ENCODE data around the gene UBR2.

The UBR2 gene

DNA sequence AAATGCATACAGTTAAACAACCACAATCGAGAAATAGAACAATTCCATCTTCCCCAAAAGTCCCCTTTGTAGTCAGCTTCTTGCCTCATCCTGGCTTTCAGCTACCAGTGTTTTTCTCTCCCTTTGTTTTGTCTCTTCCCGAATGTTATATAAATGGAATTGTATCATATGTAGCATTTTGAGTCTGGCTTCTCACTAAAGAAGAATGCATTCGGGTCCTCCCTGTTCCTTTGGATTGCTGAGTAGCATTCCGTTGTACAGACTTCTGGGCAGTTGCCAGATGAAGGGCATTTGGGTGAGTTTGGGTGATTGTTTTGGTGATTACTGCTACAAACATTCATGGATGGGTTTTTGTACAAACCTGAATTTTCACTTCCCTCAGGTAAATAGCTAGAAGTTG lies 130.8 kb downstream of the UBR2 start:
- Histone ChIP-seq H3K4me2 (ENCODE audit: insufficient read depth, low read length) (no peak overlapping the region), H3K36me3 (ENCODE audit: insufficient read depth, low read length) (peaks cover 52% of the 10 kb centered on the region), H3K4me3 (ENCODE audit: low read depth in 1 of 2, low read length in 2 of 2) (no peak overlapping the region), H3K4me1 (ENCODE audit: insufficient read depth, low read length) (peaks cover 14% of the 10 kb centered on the region), H3K9me3 (ENCODE audit: insufficient read depth, low read length, severe bottlenecking) (no peaks in the 10 kb centered on the region), H3K27me3 (ENCODE audit: insufficient read depth, low read length, poor library complexity) (no peaks in the 10 kb centered on the region), H3K9ac (ENCODE audit: low read depth, low read length) (no peak overlapping the region), H4K20me1 (ENCODE audit: insufficient read depth, low read length) (no peaks in the 10 kb centered on the region), H3K27ac (ENCODE audit: low read length) (no peak overlapping the region), H2AFZ (ENCODE audit: low read depth, low read length) (no peak overlapping the region), H3K79me2 (ENCODE audit: insufficient read depth, low read length) (no peaks in the 10 kb centered on the region)
- ATAC-seq (ENCODE audit: insufficient read depth, low read depth) (no peak), DNase-seq (no peak)
- TF ChIP-seq EZH2 (IDR thresholded peaks at IDR 0.05; ENCODE audit: borderline replicate concordance, low read depth, low read length, severe bottlenecking) = no peak
- TF ChIP-seq, protein P1, sequence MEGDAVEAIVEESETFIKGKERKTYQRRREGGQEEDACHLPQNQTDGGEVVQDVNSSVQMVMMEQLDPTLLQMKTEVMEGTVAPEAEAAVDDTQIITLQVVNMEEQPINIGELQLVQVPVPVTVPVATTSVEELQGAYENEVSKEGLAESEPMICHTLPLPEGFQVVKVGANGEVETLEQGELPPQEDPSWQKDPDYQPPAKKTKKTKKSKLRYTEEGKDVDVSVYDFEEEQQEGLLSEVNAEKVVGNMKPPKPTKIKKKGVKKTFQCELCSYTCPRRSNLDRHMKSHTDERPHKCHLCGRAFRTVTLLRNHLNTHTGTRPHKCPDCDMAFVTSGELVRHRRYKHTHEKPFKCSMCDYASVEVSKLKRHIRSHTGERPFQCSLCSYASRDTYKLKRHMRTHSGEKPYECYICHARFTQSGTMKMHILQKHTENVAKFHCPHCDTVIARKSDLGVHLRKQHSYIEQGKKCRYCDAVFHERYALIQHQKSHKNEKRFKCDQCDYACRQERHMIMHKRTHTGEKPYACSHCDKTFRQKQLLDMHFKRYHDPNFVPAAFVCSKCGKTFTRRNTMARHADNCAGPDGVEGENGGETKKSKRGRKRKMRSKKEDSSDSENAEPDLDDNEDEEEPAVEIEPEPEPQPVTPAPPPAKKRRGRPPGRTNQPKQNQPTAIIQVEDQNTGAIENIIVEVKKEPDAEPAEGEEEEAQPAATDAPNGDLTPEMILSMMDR (IDR thresholded peaks at IDR 0.05; ENCODE audit: borderline replicate concordance, extremely low read depth, low read length, poor library complexity, severe bottlenecking) = no peak

DNA sequence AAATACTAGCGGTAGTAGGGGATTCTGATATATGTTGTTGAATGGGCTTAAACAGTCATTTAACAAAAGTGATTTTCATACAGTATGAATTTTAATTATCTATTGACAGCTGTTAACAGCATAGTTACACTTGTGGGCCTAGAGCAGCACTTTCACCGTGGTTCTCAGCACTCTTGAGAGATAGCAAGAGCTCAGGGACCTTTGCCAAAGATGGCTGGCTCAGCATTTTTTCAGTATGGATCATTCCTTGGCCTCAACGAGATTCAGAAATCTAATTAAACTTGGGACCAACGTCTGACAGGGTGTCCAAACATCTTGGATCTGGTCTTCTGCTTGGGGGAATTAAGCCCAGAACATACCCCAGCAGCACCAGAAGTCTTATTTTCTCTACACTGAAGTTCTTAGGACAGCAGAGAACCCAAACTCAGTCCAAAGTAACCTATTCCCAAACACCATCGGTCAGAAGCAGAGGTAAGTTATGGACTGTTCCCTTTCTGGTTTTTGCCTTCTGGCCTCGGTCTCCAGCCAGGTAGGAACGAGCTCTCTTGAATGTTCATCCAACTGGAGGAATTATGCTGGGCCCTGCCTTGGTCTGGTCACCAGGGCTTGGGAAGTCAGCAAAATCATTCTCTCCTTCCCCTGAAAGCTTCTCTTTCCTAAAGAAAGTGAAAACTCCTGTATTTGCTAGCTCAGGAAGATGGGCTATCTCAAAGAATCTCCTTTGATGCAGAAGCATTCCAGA lies 132.9 kb downstream of the UBR2 start:
- Histone ChIP-seq H3K9ac (ENCODE audit: low read depth, low read length) (no peak overlapping the region), H3K4me1 (ENCODE audit: insufficient read depth, low read length) (peaks cover 14% of the 10 kb centered on the region), H3K27ac (ENCODE audit: low read length) (no peak overlapping the region), H3K27me3 (ENCODE audit: insufficient read depth, low read length, poor library complexity) (no peaks in the 10 kb centered on the region), H3K4me3 (ENCODE audit: low read depth in 1 of 2, low read length in 2 of 2) (no peak overlapping the region), H3K9me3 (ENCODE audit: insufficient read depth, low read length, severe bottlenecking) (no peaks in the 10 kb centered on the region), H3K79me2 (ENCODE audit: insufficient read depth, low read length) (no peaks in the 10 kb centered on the region), H3K4me2 (ENCODE audit: insufficient read depth, low read length) (no peak overlapping the region), H3K36me3 (ENCODE audit: insufficient read depth, low read length) (peaks cover 32% of the 10 kb centered on the region), H2AFZ (ENCODE audit: low read depth, low read length) (no peak overlapping the region), H4K20me1 (ENCODE audit: insufficient read depth, low read length) (no peaks in the 10 kb centered on the region)
- TF ChIP-seq, protein P1 (IDR thresholded peaks at IDR 0.05; ENCODE audit: borderline replicate concordance, extremely low read depth, low read length, poor library complexity, severe bottlenecking) = no peak
- TF ChIP-seq EZH2 (IDR thresholded peaks at IDR 0.05; ENCODE audit: borderline replicate concordance, low read depth, low read length, severe bottlenecking) = no peak
- DNase-seq = no peak
- ATAC-seq (ENCODE audit: insufficient read depth, low read depth) = no peak

DNA sequence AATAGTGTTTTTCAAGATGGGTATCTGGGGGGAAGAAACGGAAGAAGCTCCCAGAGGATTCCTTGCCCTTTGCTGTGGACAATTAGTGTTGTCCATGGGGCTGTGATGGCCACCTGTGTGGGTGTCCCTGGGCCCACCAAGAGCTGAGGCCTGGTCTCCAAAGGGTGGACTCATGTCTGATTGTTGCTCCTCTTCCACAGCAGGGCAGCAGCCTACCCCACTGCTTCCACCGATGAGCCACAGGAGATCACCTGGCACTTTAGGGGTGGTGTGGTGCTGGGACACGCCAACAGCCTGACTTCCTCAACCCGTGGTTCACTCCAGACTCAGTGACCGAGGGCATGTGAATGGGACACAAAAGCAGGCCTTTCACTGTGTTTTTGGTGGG lies 133.4 kb downstream of the UBR2 start:
- no peaks in the 10 kb centered on the region for H4K20me1 ChIP-seq (ENCODE audit: insufficient read depth, low read length)
- peaks cover 27% of the 10 kb centered on the region for H3K36me3 ChIP-seq (ENCODE audit: insufficient read depth, low read length)
- H3K27me3 ChIP-seq (ENCODE audit: insufficient read depth, low read length, poor library complexity) = no peaks in the 10 kb centered on the region
- H3K9me3 ChIP-seq (ENCODE audit: insufficient read depth, low read length, severe bottlenecking) = no peaks in the 10 kb centered on the region
- no peak for TF ChIP-seq EZH2 (IDR thresholded peaks at IDR 0.05; ENCODE audit: borderline replicate concordance, low read depth, low read length, severe bottlenecking)
- TF ChIP-seq, protein P1 (IDR thresholded peaks at IDR 0.05; ENCODE audit: borderline replicate concordance, extremely low read depth, low read length, poor library complexity, severe bottlenecking) = no peak
- no peak overlapping the region for H3K4me2 ChIP-seq (ENCODE audit: insufficient read depth, low read length)
- H3K4me3 ChIP-seq (ENCODE audit: low read depth in 1 of 2, low read length in 2 of 2) = no peak overlapping the region
- peaks cover 14% of the 10 kb centered on the region for H3K4me1 ChIP-seq (ENCODE audit: insufficient read depth, low read length)
- no peak overlapping the region for H2AFZ ChIP-seq (ENCODE audit: low read depth, low read length)
- H3K27ac ChIP-seq (ENCODE audit: low read length) = no peak overlapping the region
- ATAC-seq (ENCODE audit: insufficient read depth, low read depth) = no peak
- no peak for DNase-seq
- H3K9ac ChIP-seq (ENCODE audit: low read depth, low read length) = no peak overlapping the region
- H3K79me2 ChIP-seq (ENCODE audit: insufficient read depth, low read length) = no peaks in the 10 kb centered on the region
